PFSK-1 (cell line): Measurements from ENCODE around the gene CAMSAP1.

Experiments
- FOXP2 ChIP-seq: optimal IDR thresholded peaks from 2 replicates; pipeline ENCODE3; 2011; ENCODE audit warnings: borderline replicate concordance, control low read depth, inconsistent platforms; ENCODE audit not compliant: insufficient read depth; ENCODE audit errors: extremely low read length, extremely low read depth
- POLR2AphosphoS5 ChIP-seq: IDR thresholded peaks from 2 replicates; pipeline ENCODE4 v1.6.1; 2012; ENCODE audit warnings: low read depth, mild to moderate bottlenecking, control low read depth, low read length, moderate library complexity
- TF ChIP-seq, protein P1 (sequence below), 2 experiments: IDR thresholded peaks; 2 replicates each; pipeline versions ENCODE4 v1.6.1 to v1.8.0; 2011 to 2012; ENCODE audit warnings: low read depth in 2 of 2, low read length in 2 of 2, control low read depth in 1 of 2, inconsistent platforms in 1 of 2, mild to moderate bottlenecking in 1 of 2, moderate library complexity in 1 of 2; ENCODE audit not compliant: insufficient read depth in 1 of 2

DNA sequence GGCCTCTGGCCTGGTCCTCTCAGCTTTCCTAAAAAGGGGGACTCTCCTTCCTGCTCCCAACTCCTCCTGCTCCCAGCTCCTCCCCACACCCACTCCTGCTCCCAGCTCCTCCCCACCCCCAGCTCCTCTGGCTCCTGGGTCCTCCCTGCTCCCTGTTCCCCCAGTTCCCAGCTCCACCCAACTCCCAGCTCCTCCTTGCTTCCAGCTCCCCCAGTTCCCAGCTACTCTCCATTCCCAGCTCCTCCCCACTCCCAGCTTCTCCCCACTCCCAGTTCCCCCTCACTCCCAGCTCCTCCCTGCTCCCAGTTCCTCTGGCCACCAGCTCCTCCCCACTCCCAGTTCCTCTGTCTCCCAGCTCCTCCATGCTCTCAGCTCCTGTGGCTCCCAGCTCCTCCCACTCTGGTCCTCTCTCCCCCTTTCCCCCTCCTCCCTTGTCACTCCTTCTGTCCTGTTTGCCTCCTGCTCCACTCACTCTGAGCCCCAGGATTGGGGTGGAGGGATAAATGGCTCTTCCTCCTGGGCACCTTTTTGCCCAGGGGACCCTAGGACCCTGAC lies 129.6 kb downstream of the CAMSAP1 start:
- TF ChIP-seq FOXP2 = no peak
- no peak for TF ChIP-seq POLR2AphosphoS5
- TF ChIP-seq, protein P1, sequence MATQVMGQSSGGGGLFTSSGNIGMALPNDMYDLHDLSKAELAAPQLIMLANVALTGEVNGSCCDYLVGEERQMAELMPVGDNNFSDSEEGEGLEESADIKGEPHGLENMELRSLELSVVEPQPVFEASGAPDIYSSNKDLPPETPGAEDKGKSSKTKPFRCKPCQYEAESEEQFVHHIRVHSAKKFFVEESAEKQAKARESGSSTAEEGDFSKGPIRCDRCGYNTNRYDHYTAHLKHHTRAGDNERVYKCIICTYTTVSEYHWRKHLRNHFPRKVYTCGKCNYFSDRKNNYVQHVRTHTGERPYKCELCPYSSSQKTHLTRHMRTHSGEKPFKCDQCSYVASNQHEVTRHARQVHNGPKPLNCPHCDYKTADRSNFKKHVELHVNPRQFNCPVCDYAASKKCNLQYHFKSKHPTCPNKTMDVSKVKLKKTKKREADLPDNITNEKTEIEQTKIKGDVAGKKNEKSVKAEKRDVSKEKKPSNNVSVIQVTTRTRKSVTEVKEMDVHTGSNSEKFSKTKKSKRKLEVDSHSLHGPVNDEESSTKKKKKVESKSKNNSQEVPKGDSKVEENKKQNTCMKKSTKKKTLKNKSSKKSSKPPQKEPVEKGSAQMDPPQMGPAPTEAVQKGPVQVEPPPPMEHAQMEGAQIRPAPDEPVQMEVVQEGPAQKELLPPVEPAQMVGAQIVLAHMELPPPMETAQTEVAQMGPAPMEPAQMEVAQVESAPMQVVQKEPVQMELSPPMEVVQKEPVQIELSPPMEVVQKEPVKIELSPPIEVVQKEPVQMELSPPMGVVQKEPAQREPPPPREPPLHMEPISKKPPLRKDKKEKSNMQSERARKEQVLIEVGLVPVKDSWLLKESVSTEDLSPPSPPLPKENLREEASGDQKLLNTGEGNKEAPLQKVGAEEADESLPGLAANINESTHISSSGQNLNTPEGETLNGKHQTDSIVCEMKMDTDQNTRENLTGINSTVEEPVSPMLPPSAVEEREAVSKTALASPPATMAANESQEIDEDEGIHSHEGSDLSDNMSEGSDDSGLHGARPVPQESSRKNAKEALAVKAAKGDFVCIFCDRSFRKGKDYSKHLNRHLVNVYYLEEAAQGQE (IDR thresholded peaks at IDR 0.05; ENCODE audit: insufficient read depth in 1 of 2, low read depth in 2 of 2, low read length in 2 of 2) = no peak
